Bronchial epithelial cell (primary cell): ENCODE data around the gene VWA5B1. TPM values are rescaled to one million over a fixed set of nuclear protein-coding genes. Genes with fewer than 3 reads are reported as not detected.

Experiments used
- DNase-seq: peaks from one replicate; pipeline ENCODE4 v3.0.0-alpha.2; 2010; ENCODE audit warnings: low read depth
- FAIRE-seq: peaks from 2 replicates; lab custom pipeline; 2011; peaks lifted over from hg19 to GRCh38; lab: Jason Lieb, UNC
- H3K27me3 ChIP-seq: 2 replicates; pipeline ENCODE4 v1.5.1; 2011; ENCODE audit warnings: low read length; ENCODE audit not compliant: control insufficient read depth, insufficient read depth
- H3K36me3 ChIP-seq: 2 replicates; pipeline ENCODE4 v1.5.1; 2011; ENCODE audit warnings: low read length; ENCODE audit not compliant: control insufficient read depth, insufficient read depth
- H3K4me3 ChIP-seq: 2 replicates; pipeline ENCODE4 v1.5.1; 2011; ENCODE audit warnings: mild to moderate bottlenecking, low read depth, low read length, control low read depth
- total RNA-seq: library from RNA; depleted of rRNA; stranded (reverse); fragments of >200 nt; gene quantifications from 2 replicates; pipeline ENCODE4 v1.2.1, GENCODE V29; 2014
- TF ChIP-seq, protein P1 (sequence below): IDR thresholded peaks from 2 replicates; pipeline ENCODE4 v1.5.1; 2011; ENCODE audit warnings: mild to moderate bottlenecking, moderate library complexity, low read length, control low read depth, inconsistent platforms; ENCODE audit not compliant: insufficient read depth, severe bottlenecking

VWA5B1 gene
- total RNA-seq, 1 donor from 2014 or later: not detected

GRCh38 chr1:20324704-20325406 lies 34.2 kb downstream of the VWA5B1 start:
- FAIRE-seq (peak; percentile 98), DNase-seq (no peak)
- H3K36me3 ChIP-seq: no peaks in the 10 kb centered on the region
- TF ChIP-seq, protein P1, sequence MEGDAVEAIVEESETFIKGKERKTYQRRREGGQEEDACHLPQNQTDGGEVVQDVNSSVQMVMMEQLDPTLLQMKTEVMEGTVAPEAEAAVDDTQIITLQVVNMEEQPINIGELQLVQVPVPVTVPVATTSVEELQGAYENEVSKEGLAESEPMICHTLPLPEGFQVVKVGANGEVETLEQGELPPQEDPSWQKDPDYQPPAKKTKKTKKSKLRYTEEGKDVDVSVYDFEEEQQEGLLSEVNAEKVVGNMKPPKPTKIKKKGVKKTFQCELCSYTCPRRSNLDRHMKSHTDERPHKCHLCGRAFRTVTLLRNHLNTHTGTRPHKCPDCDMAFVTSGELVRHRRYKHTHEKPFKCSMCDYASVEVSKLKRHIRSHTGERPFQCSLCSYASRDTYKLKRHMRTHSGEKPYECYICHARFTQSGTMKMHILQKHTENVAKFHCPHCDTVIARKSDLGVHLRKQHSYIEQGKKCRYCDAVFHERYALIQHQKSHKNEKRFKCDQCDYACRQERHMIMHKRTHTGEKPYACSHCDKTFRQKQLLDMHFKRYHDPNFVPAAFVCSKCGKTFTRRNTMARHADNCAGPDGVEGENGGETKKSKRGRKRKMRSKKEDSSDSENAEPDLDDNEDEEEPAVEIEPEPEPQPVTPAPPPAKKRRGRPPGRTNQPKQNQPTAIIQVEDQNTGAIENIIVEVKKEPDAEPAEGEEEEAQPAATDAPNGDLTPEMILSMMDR: no peak
- no peak overlapping the region for H3K4me3 ChIP-seq
- H3K27me3 ChIP-seq: peaks cover 3% of the 10 kb centered on the region

GRCh38 chr1:20325407-20325843 lies 34.8 kb downstream of the VWA5B1 start:
- Histone ChIP-seq H3K36me3 (no peaks in the 10 kb centered on the region), H3K27me3 (peaks cover 3% of the 10 kb centered on the region), H3K4me3 (no peak overlapping the region)
- no peak for FAIRE-seq
- DNase-seq: no peak
- TF ChIP-seq, protein P1: no peak

- Histone ChIP-seq H3K27me3 (peaks cover 3% of the 10 kb centered on the region), H3K36me3 (no peaks in the 10 kb centered on the region), H3K4me3 (no peak overlapping the region)
- FAIRE-seq: no peak
- TF ChIP-seq, protein P1: no peak
- no peak for DNase-seq
Measured at GRCh38 chr1:20325844-20326420, 35.3 kb downstream of the VWA5B1 start.

- FAIRE-seq: no peak
- no peak for DNase-seq
Measured at GRCh38 chr1:20327467-20327866, 36.8 kb downstream of the VWA5B1 start.

DNA sequence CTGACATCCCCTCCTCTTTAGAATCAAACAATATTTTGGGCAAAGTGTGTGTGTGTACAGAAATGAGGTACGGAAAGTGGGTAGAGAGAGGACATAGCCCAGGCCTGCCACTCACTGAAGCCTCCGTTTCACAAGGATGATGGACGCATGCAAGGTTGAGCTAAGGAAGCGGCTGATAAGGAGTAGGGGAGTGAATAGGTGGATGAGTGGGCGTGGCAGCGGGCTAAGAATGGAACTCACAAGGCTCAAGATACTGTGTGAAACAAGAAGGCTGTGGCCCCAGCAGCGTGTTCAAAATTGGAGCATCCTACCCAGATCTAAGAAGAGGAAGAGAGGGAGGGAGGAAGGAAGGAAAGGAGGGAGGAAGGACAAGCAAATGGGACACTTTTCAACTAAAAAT lies 37.5 kb downstream of the VWA5B1 start:
- TF ChIP-seq, protein P1: no peak
- no peak overlapping the region for H3K4me3 ChIP-seq
- DNase-seq (no peak), FAIRE-seq (no peak)
- H3K36me3 ChIP-seq: no peaks in the 10 kb centered on the region
- no peaks in the 10 kb centered on the region for H3K27me3 ChIP-seq

More at GRCh38 chr1:20327467-20327866, 36.8 kb downstream of the VWA5B1 start:
- H3K36me3 ChIP-seq: no peaks in the 10 kb centered on the region
- TF ChIP-seq, protein P1: no peak
- H3K27me3 ChIP-seq: no peaks in the 10 kb centered on the region
- H3K4me3 ChIP-seq: no peak overlapping the region
